DMS114 treated with DMSO at 0.1 percent for 48 hours (cell line): ENCODE measurements around the gene DENND6A.

Experiments
- DNase-seq: peaks from one replicate; lab custom pipeline; 2025; ENCODE audit not compliant: unreplicated experiment; lab: John Stamatoyannopoulos, UW

Gene DENND6A

DNA sequence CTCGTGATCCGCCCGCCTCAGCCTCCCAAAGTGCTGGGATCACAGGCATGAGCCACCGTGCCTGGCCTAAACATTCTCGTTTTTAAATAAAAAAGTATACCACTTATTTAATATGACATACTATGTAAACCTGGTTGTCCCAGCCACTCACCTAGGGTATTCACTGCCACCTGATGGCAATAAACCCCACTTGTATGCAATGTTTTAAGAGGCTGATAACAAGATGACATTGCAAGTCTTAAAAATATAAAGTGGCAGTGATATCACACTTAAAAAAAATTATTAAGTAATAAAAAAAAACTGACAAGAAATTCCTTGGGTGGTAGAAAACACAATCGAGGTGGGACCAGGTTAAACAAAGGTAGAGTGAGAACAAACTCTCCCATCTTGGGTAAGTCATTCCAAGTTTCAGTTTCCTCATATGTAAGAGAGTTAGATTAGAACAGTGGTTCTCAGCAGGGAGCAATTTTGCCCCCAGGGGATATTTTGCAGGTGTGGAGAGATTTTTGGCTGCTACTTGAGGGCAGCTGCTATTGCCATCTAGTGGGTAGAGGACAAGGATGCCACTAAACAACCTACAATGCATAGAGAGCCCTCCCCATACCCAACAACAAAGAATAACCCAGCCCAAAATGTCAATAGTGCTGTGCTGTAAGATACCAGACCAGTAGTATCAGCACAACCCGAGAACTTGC lies 110.3 kb downstream of the DENND6A start:
- DNase-seq, result no peak

DNA sequence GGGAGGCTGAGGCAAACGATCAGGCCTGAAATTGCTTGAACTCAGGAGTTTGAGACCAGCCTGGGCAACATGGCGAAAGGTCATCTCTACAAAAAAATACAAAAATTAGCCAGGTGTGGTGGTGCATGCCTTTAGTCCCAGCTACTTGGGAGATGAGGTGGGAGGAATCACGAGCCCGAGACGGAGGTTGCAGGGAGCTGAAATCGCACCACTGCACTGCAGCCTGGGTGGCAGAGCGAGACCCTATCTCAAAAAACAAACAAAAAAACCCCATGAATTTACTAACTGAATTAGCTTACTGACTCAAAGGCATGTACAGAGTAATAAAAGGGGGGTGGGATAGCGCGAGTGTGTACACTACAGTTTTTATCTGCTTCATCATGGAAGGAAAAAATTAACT lies 115.1 kb downstream of the DENND6A start:
- no peak for DNase-seq

DNA sequence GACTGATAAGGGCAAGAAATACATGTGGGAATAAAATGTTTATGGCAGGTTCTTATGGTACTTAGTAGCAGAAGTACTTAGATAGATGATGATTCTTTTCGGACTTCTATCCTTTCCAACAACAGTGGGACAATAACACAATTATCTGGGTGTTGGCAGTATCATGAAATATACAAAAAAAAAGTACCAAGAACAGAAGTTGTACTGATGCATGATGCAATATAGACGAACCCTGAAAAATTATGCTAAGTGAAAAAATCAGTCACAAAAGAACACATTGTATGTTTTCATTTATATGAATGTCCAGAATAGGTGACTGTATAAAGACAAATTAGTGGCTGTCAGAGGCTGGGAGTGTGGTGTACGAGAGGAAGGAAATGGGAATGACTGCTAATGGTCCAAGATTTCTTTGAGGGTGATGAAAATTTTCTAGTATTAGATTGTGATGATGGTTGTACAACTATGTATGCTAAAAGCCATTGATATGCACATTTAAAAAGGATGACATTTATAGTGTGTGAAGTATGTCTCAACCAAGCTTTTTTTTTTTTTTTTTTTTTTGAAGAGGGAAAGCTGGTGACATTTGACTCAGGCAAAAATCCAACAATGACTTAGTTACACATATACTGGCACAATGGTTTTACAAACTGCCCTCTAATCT lies 116.8 kb downstream of the DENND6A start:
- no peak for DNase-seq
